Progenitor cell of endocrine pancreas (in vitro differentiated cells): Measurements from ENCODE around the gene CORO2B. TPM values are rescaled to one million over a fixed set of nuclear protein-coding genes. Genes with fewer than 3 reads are reported as not detected.

ENCODE experiments used
- DNase-seq: peaks from one replicate; pipeline ENCODE4 v3.0.0; 2021; ENCODE audit warnings: low spot score; ENCODE audit not compliant: unreplicated experiment
- H3K27ac Mint-ChIP-seq: 2 replicates; pipeline ENCODE4 v1.8.0; 2021; ENCODE audit warnings: mild to moderate bottlenecking, moderate library complexity, mixed read lengths
- H3K27me3 Mint-ChIP-seq: 2 replicates; pipeline ENCODE4 v1.8.0; 2021; ENCODE audit warnings: mixed read lengths
- H3K36me3 Mint-ChIP-seq: 2 replicates; pipeline ENCODE4 v1.8.0; 2022; ENCODE audit warnings: mixed read lengths; ENCODE audit not compliant: insufficient read depth
- H3K4me1 Mint-ChIP-seq: 2 replicates; pipeline ENCODE4 v1.8.0; 2021; ENCODE audit warnings: low read depth, mixed read lengths
- H3K4me3 Mint-ChIP-seq: 2 replicates; pipeline ENCODE4 v1.8.0; 2021; ENCODE audit warnings: low read depth, mild to moderate bottlenecking, moderate library complexity, mixed read lengths
- H3K9me3 Mint-ChIP-seq: 2 replicates; pipeline ENCODE4 v1.8.0; 2021; ENCODE audit warnings: low read depth, mixed read lengths
- CTCF ChIP-seq: fragments of 200-600 bp; sonication (generic); IDR thresholded peaks from one replicate; pipeline ENCODE4 v1.5.0; 2021; ENCODE audit warnings: antibody characterized with exemption, mild to moderate bottlenecking; ENCODE audit not compliant: unreplicated experiment
- total RNA-seq: library from RNA; stranded (reverse); gene quantifications from 2 replicates; pipeline ENCODE4 v1.2.1, GENCODE V29; 2021

The CORO2B gene
- total RNA-seq, 1 donor from 2014 or later: 1.5 TPM

GRCh38 chr15:68567345-68567744 is 11.4 kb upstream of the CORO2B start:
- Mint-ChIP-seq H3K4me3 (no peak overlapping the region), H3K9me3 (no peaks in the 10 kb centered on the region), H3K4me1 (peaks cover 2% of the 10 kb centered on the region), H3K27me3 (peaks cover 27% of the 10 kb centered on the region), H3K27ac (no peak overlapping the region), H3K36me3 (no peaks in the 10 kb centered on the region)
- no peak for TF ChIP-seq CTCF
- DNase-seq: no peak

GRCh38 chr15:68570974-68571373 is 7.8 kb upstream of the CORO2B start:
- H3K36me3 Mint-ChIP-seq: no peaks in the 10 kb centered on the region
- peaks cover 2% of the 10 kb centered on the region for H3K4me1 Mint-ChIP-seq
- peaks cover 53% of the 10 kb centered on the region for H3K27me3 Mint-ChIP-seq
- no peak for TF ChIP-seq CTCF
- H3K27ac Mint-ChIP-seq: no peak overlapping the region
- no peak for DNase-seq
- H3K4me3 Mint-ChIP-seq: no peak overlapping the region
- H3K9me3 Mint-ChIP-seq: no peaks in the 10 kb centered on the region

GRCh38 chr15:68571582-68571981 is 7.2 kb upstream of the CORO2B start:
- no peak for TF ChIP-seq CTCF
- Mint-ChIP-seq H3K4me1 (peaks cover 2% of the 10 kb centered on the region), H3K27ac (no peak overlapping the region), H3K27me3 (peaks cover 57% of the 10 kb centered on the region), H3K4me3 (no peak overlapping the region), H3K36me3 (no peaks in the 10 kb centered on the region), H3K9me3 (no peaks in the 10 kb centered on the region)
- DNase-seq: no peak

GRCh38 chr15:68572309-68572708 is 6.5 kb upstream of the CORO2B start:
- no peak for TF ChIP-seq CTCF
- Mint-ChIP-seq H3K9me3 (no peaks in the 10 kb centered on the region), H3K4me3 (no peak overlapping the region), H3K36me3 (no peaks in the 10 kb centered on the region), H3K4me1 (no peaks in the 10 kb centered on the region), H3K27ac (no peak overlapping the region), H3K27me3 (peaks cover 59% of the 10 kb centered on the region)
- no peak for DNase-seq

- Mint-ChIP-seq H3K4me3 (no peak overlapping the region), H3K27ac (no peak overlapping the region), H3K36me3 (no peaks in the 10 kb centered on the region), H3K9me3 (no peaks in the 10 kb centered on the region), H3K4me1 (peaks cover 3% of the 10 kb centered on the region), H3K27me3 (peaks cover 64% of the 10 kb centered on the region)
- no peak for DNase-seq
- TF ChIP-seq CTCF: no peak
Measured at GRCh38 chr15:68572921-68573320, 5.9 kb upstream of the CORO2B start.

GRCh38 chr15:68574046-68574445 is 4.7 kb upstream of the CORO2B start:
- Mint-ChIP-seq H3K4me1 (peaks cover 4% of the 10 kb centered on the region), H3K4me3 (no peak overlapping the region)

More at GRCh38 chr15:68574046-68574445, 4.7 kb upstream of the CORO2B start:
- no peaks in the 10 kb centered on the region for H3K36me3 Mint-ChIP-seq
- H3K9me3 Mint-ChIP-seq: no peaks in the 10 kb centered on the region
- peaks cover 68% of the 10 kb centered on the region for H3K27me3 Mint-ChIP-seq
- DNase-seq: no peak
- H3K27ac Mint-ChIP-seq: no peak overlapping the region
- no peak for TF ChIP-seq CTCF
